ENCODE measurements around the gene TMEM98.
"Not testable (repeated sequence)": the region's sequence is repeated elsewhere in the genome, so short reads cannot be mapped to it uniquely, and the experiment has no call there.

TMEM98 gene

GRCh38 chr17:32987453-32987805 is 59.5 kb downstream of the TMEM98 start:
- not testable (repeated sequence) for DNase-seq

GRCh38 chr17:32987868-32988267 is 59.9 kb downstream of the TMEM98 start:
- DNase-seq = not testable (repeated sequence)

DNA sequence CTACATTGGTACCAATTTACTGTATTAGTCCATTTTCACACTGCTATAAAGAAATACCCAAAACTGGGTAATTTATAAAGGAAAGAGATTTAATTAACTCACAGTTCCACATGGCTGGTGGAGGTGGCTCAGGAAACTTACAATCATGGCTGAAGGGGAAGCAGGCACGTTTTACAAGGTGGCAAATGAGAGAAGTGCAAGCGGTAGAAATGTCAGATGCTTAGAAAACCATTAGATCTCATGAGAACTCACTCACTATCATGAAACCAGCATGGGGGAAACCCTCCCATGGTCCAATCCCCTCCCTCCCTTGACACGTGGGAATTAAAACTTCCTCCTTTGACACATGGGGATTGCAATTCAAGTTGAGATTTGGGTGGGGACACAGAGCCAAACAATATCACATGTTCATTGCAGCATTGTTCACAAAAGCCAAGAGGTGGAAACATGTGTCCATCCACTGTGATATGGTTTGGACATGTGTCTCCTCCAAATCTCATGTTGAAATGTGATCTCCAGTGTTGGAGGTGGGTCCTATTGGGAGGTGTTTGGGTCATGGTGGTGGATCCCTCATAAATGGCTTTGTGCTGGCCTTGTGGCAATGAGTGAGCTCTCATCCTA is 60.6 kb downstream of the TMEM98 start:
- DNase-seq = no peak

DNA sequence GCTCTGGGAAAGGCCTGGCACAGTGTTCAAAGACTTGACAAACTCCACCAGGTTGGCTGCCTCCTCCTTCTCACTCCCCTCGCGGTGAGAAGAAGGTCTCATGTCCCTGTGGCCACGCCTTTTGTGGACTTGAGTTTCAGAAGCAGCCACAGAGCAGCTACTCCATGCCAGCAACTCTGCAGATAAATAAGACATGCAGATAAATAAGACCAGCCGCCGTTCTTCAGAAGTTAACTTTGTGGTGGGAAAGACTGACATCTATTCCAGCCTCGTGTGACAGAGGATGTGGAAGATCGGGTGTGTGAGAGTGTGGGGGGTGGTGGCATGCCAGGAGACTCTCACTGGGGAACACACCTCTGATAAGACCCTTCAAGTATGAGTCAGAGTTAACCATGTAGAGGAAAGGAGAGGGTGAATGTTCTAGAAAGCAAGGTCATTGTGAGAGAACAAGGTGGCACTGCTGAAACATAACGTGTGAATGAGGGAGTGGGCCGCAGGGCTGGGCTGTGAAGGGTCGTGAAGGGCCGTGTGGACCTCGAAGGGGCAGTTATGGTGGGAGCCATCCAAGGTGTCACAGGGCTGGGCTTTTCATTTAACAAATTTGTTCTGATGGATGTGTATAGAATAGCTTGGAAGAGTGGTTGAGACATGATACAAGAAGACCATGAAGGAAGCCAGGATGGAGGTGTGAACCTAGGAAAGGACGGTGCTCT is 64.5 kb downstream of the TMEM98 start:
- no peak for DNase-seq

DNA sequence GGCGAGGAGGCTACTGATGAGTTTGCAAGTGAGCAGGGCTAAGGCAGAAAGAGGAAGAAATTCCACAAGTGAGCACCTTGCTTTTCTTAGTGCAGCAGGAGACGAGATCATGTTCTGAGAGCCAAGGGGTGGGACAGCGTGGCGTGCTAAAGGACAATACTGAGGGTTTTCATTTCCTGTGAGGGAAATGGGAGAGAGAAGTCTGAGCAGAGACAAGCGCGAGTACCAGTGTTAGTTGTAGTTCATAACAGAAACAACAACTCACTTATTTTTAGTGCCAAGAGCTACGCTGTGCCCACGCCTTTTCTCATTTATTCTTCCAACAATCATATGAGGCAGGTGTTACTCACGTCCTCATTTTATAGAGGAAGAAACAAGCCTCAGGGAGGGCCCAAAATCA is 66.0 kb downstream of the TMEM98 start:
- DNase-seq = no peak
